HG02884 (cell line): ENCODE results near the gene CACNG8.
"Not testable (repeated sequence)": the region's sequence is repeated elsewhere in the genome, so short reads cannot be mapped to it uniquely, and the experiment has no call there.

ENCODE experiments used
- ATAC-seq: cut with Tn5 transposase; IDR thresholded peaks from one replicate; pipeline ENCODE4 v1.9.1; 2021; ENCODE audit warnings: mild to moderate bottlenecking, moderate library complexity; ENCODE audit not compliant: unreplicated experiment

Gene CACNG8

DNA sequence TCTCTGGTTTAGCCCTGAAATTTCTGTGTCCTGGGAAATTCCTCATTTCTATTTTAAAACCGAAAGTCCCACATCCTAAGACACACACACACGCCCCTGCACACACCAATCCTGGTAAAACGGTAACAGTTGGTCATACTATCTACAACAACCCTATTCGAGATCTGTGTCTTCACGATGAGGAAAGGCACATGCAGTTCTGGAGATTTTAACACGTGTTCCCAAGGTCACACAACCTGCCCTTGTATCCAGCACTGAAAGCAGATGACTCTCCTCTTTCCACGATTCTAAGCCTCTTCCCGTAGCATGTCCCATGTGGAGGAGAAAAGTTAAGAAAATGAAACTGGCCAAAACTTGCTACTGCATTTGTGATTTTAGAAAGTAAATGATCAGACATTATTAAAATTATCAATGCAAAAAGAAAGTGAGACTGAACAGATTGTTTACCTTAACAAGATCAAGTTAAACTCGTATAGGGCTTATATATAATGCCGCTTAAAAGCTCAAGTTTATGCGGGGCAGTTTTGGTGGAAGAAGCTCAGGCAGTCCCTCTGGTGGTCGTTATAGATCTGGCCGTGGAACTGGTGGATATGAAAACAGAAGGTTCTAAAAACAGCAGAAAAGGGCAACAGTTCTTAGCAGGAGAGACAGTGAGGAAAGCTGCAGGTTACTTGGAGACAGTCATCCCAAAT lies 68.3 kb downstream of the CACNG8 start:
- no peak for ATAC-seq

DNA sequence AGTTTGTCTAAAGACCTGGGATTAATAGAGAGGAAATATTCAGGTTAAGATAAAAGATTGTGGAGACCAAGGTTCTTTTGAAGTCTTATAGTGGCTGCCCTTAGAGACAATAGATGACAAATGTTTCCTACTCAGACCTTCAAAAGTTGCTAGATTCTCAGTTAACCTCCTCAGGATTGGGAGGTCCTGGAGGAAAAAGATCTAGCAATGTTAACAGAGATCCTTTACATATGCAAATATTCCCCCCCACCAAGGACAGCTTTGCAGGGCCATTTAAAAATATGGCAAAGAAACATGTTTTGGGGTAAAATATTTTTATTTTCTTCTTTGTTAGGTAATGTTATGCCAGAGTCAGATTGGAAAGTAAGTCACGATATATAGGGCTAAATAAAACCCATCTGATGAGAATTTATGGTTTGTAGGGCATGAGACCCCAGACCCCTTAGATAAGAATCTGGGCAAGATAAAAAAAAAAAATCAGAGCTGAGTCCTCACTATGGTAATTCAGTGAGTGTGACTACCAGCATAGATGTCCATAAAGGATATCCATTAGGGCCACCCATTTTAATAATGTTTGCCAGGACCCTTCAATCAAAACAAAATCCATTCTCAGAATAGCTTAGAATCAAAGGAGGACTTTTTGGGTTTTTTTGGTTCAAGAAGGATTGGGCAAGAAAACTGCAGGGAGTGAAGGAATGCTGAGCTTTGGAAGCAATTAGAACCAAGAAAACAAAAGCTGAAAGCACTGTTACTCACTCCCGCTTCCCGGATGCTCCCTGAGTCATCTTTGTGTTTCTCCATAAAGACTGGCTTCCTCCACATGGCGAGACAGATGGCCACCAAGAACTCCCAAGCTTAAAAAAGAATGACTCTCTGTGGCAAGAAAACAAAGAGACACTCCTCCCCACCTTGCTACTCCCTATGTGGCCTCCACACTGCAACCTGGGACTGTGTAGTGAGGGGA lies 72.8 kb downstream of the CACNG8 start:
- no peak for ATAC-seq

DNA sequence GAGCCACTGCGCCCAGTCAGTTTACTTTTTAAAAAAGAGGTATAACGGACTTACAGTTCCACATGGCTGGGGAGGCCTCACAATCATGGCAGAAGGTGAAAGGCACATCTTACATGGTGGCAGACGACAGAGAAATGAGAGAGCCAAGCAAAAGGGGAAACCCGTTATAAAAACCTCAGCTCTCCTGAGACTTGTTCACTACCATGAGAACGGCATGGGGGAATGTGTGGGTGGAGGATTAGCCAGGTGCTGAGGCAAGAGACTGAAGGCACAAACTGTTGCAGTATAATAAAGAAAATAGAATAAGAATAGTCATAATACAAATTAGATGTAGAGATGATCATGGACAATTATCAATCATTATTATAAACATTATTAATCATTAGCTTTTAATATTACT lies 73.8 kb downstream of the CACNG8 start:
- ATAC-seq, result not testable (repeated sequence)
